Frontal cortex (tissue), 4 donors: Measurements from ENCODE around the gene WWOX. TPM values are rescaled to one million over a fixed set of nuclear protein-coding genes. Genes with fewer than 3 reads are reported as not detected.

Source experiments
- DNase-seq, 2 donors: peaks; one replicate each; pipeline ENCODE4 v3.0.0; 2012; ENCODE audit warnings: low spot score in 2 of 2
- FAIRE-seq: peaks from 2 replicates; lab custom pipeline; 2012; peaks lifted over from hg19 to GRCh38; lab: Jason Lieb, UNC
- total RNA-seq: library from RNA; depleted of rRNA; stranded (reverse); fragments of >200 nt; gene quantifications from one replicate; pipeline ENCODE4 v1.2.3, GENCODE V29; 2014
- donor health status: control.
- donor health status: control.
- donor health status: control.

The WWOX gene
- total RNA-seq, 1 donor from 2014 or later = 17.1 TPM

GRCh38 chr16:78215222-78215621 is 115.8 kb downstream of the WWOX start:
- no peak for FAIRE-seq
- DNase-seq = no peak

- DNase-seq = no peak
- FAIRE-seq = no peak
Observed at GRCh38 chr16:78216166-78216745, 116.8 kb downstream of the WWOX start.

GRCh38 chr16:78217276-78217675 is 117.8 kb downstream of the WWOX start:
- FAIRE-seq (no peak), DNase-seq (no peak)

DNA sequence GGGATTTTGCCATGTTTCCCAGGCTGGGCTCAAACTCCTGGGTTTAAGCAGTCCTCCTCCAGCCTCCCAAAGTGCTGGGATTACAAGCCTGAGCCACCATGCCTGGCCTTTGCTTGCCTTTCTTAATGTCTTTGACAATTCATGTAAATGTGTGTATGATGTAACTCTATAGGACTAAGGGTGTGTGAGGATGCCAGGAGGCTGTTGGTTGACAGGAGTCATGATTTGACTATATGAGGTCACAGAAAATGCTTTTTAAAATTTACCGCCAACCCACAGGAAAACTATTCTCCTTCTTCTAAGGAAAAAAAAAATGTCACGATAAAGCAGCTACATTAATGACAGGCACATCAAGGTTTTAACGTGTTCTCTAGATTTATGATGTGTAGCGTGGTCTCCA is 118.8 kb downstream of the WWOX start:
- DNase-seq = no peak
- no peak for FAIRE-seq

DNA sequence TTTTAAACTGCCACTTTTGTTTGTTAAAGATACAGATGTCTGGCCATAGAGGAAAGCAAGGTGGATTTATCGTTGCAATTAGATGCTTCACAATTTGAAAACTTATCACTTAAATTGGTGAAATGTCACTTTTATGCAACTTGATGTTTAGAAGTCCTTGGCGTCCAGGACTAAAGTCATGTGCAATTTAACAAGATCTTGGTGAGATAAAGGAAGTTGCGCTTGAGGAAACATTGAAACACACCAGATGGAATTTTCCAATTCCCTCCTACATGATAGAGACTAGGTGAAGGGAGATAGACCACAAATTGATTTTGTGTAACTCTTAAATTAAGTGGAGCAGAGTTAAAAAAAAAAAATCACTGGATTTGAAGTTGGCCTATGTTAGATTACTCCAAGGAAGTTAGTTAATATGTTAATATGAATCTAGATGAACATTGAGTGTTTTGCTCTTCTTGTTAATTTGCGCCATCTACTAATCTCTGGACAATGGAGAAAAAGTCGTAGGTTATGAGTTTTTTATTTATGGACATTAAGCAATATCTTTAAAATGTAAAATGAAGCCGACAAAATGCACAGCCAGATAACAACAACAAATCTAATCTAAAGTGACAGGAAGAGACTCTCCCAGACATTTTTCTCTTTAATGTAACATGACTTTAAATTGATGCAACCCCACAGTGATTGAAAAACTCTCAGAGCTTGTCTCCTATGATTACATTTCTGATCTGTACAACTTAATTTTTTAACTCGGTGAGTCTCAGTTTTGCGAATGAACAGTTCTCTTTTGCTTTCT is 119.6 kb downstream of the WWOX start:
- FAIRE-seq = no peak

DNA sequence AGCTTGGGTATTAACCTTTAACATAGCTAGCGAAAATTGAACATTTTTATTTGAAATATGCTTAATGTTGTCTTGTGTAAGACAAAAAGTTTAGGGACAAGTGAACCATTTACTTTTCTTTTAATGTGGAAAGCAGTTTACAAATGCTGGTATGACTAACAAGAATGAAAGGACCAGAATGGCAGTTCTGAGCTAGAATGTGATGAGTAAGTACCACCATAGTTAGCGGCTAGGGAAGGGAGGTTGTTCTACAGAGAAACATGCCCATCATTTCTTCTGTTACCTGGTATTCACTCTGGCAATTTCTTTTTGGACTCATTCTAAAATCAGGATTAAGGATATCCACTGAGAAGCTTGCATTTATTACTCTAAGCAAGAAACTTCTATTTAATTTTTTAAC is 121.1 kb downstream of the WWOX start:
- DNase-seq (no peak), FAIRE-seq (no peak)

More for the DNA sequence above, 119.6 kb downstream of the WWOX start:
- no peak for DNase-seq

DNA sequence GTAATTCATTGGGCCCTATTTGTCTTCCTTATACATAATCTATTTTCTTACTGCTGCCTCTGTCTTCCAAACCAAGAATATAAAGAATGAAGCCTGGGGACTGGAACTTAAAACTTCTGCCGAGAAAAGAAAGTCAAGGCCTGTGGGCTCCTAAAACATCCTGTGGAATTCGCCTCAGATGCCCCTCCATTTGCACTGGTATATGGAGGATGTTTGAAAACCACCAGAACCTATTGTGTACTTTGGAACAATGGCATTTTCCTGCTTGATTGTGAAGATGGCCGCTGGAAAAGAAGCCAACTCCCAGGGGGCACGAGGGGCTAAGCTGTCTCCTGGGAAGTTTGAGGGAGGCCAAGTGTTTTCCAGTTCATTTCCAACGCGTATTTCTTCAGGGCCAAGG is 122.4 kb downstream of the WWOX start:
- DNase-seq (no peak), FAIRE-seq (no peak)

GRCh38 chr16:78224342-78224741 is 124.9 kb downstream of the WWOX start:
- FAIRE-seq (no peak), DNase-seq (no peak)

- FAIRE-seq = no peak
Observed at GRCh38 chr16:78225919-78226318, 126.5 kb downstream of the WWOX start.

DNA sequence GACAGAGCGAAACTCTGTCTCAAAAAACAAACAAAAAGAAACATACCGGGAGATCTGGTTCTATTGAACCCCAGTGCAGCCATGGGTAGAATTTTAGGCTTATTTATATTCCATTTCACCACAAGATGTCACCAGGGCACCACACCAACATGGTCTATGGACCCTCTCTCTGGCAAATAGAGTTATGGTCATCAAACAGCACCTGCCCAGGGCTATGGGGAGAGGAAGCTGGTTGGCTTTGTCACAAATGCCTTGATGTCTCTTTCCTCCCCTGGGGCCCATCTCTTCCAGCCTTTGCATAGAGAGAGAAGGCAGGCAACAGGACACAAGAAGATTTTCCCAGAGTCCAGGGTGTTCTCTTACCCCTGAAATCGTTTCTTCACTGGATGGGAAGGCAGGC is 128.4 kb downstream of the WWOX start:
- DNase-seq = no peak
- no peak for FAIRE-seq

More at GRCh38 chr16:78225919-78226318, 126.5 kb downstream of the WWOX start:
- DNase-seq = no peak

DNA sequence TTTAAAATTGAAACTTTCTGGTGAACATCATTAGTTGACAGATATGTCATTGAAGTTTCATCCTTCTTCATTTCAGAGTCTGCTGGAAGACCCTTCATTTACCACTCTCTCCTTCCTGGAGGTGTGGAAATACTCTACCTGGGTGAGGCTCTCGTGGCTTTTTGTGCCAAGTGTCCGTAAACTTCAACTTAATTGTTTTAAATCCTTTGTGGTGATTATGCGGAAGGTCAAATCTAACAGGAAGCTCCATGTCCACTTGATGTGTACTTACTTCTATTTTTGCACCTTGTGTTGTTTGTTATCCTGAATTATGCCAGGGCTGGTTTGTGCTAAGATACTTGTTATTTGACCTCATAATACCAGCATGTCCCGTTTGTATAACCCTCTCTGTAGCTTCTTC is 129.2 kb downstream of the WWOX start:
- DNase-seq (no peak), FAIRE-seq (no peak)

GRCh38 chr16:78230832-78231231 is 131.4 kb downstream of the WWOX start:
- DNase-seq (no peak), FAIRE-seq (no peak)

DNA sequence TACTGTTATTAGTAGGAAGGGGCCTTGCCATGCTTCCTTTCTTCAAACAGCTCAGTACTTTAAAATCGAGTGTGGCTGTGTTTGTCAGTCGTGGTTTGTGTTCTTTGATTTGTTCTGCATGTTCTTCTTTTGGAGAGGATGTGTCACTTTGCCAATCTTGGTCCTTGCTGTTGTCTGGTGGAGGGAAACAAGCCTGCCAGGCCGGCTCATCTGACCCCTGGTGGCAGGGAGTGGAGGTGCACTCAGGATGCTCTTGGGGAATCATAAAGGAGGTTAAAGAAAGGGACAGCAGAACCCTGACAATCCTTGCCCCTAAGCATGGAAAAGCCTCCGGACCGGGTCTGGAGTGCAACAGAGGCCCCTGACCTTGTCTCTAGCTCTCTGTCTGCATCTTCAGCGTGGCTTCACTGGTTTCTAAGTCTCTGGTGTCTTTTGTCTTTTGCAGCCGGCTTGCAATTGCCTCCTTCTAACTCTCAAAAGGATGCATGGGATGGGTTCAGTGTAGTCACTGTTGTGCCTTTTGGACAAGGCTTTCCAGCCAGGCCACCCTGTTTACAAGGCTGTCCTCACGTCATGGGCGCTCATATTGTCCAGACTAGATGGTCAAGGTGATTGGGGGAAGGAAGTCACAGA is 135.8 kb downstream of the WWOX start:
- FAIRE-seq (peak; percentile 10), DNase-seq (peak; percentile 22 to 51)

DNA sequence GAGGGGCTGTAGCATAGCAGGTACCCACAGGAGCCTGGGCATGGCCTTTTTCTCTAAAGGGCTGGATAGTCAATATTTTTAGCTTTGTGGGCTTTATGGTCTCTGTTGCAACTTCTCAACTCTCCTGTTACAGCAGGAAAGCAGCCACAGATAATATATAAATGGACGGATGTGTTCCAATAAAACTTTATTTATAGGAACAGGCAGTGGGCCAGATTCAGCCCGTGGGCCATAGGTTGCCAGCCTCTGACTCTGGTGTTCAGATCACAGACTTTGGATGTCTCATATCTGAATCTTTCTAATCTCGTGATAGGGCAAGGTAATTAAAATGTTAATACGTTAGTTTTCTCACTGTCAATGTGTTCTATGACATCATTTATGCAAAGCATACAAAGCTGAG is 136.4 kb downstream of the WWOX start:
- no peak for FAIRE-seq
- DNase-seq = no peak

GRCh38 chr16:78237841-78238240 is 138.4 kb downstream of the WWOX start:
- FAIRE-seq (no peak), DNase-seq (no peak)

DNA sequence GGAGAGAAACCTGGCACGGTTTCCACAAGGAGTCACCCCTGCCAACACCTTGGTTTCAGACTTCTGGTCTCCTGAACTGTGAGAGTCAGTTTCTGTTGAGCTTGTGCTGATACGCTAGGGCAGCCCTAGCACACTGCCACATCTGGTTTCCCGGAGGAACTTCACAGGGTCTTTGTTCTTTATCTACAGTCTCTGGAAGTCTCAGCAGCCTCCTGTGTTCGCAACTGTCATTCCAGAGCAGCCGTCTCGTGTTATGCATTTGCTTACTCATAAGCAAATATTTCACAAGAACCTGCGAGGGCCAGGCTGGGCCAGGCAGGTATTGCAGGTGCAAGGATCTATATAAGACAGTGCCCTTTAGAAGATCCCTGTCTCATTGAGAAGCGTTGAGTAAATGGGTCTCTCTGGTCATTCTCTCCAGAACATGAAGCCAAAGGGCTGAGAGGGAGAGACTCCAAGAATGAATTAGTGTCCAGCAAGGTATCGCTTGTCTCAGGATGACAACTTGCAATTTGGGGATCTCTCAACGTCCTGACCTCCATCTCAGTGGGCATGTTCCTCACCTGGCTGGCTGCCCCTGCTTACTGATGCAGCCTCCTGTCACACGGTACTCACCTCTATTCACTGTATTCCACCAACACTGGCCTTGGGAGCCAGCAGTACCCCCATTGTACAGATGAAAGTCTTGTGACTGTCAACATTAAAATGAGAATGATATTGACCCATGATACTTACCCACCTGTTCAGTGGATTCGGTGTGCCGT is 141.2 kb downstream of the WWOX start:
- no peak for FAIRE-seq
- no peak for DNase-seq

- no peak for FAIRE-seq
Observed at GRCh38 chr16:78242239-78242630, 142.8 kb downstream of the WWOX start.

GRCh38 chr16:78244131-78244895 is 144.9 kb downstream of the WWOX start:
- DNase-seq = no peak
- no peak for FAIRE-seq

More at GRCh38 chr16:78242239-78242630, 142.8 kb downstream of the WWOX start:
- no peak for DNase-seq

GRCh38 chr16:78246559-78246958 is 147.1 kb downstream of the WWOX start:
- FAIRE-seq (no peak), DNase-seq (no peak)

DNA sequence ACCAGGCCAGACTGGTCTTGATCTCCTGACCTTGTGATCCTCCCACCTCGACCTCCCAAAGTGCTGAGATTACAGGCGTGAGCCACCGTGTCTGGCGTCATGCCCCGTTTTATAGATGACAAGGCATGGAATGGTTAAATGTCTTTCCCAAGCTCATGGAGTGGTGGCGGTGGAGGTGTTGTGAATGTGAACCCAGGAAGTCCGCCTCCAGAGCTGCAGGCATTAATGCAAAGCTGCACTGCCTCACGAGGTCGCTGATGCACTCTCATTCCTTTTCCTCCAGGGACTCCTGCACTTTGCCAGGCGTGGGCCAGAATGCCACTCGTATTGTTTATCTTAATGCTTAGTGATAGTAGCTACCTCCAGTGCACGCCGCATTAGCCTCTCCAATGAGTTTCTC is 149.6 kb downstream of the WWOX start:
- no peak for FAIRE-seq
- DNase-seq = no peak
